ENCODE results near the gene R3HDML. TPM values are rescaled to one million over a fixed set of nuclear protein-coding genes. Genes with fewer than 3 reads are reported as not detected.

Gene R3HDML
- total and polyA plus RNA-seq, 2 of the 13 experiments (the other 11 are each of a cell fraction or from before 2014, with no cell fraction given): not detected

DNA sequence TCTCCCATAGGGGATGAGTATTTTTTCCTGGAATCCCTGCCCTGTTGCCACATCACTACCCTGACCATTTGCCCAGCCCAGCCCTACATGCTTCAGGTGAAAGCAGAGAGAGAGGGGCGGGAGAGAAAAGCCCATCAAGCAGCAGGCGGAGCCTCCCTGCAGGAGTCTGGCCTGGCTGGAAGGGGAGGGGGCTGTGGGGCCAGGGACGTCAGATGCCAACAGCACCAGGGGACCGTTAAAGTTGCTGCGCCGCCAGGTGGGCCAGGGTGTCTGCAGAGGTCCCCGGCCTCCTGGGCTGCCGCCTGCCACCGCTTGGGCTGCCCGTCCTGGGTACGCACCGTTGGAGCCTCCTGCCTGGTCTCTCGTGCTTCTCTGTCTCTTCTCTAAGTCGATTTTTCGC is 757 bp upstream of the R3HDML start (continued):
- no peak for TF ChIP-seq PRPF4 (IDR thresholded peaks at IDR 0.05; ENCODE audit: low read depth, low read length, poor library complexity, severe bottlenecking)
- no peak for TF ChIP-seq ZNF678 (CRISPR knock-in tag; IDR thresholded peaks at IDR 0.05)
- no peak for TF ChIP-seq ZNF333 (CRISPR knock-in tag; IDR thresholded peaks at IDR 0.05; ENCODE audit: borderline replicate concordance)
- no peak for TF ChIP-seq SMAD1 (CRISPR knock-in tag; IDR thresholded peaks at IDR 0.05; ENCODE audit: borderline replicate concordance, low read depth)
- TF ChIP-seq ZNF225 (CRISPR knock-in tag; IDR thresholded peaks at IDR 0.05): no peak
- TF ChIP-seq ZKSCAN8 (CRISPR knock-in tag; IDR thresholded peaks at IDR 0.05; ENCODE audit: borderline replicate concordance): no peak
- TF ChIP-seq, protein P1, sequence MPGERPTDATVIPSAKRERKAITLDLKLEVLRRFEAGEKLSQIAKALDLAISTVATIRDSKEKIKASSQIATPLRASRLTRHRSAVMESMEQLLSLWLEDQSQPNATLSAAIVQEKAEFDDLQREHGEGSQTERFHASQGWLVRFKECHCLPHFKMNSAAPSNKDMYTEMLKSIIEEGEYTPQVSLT (CRISPR knock-in tag; IDR thresholded peaks at IDR 0.05; ENCODE audit: borderline replicate concordance, low read depth): no peak
- TF ChIP-seq ZFP90 (CRISPR knock-in tag; IDR thresholded peaks at IDR 0.05; ENCODE audit: borderline replicate concordance): no peak
- no peak for TF ChIP-seq ZNF7 (CRISPR knock-in tag; IDR thresholded peaks at IDR 0.05)
- TF ChIP-seq NFE2 (CRISPR knock-in tag; IDR thresholded peaks at IDR 0.05): no peak
- TF ChIP-seq, protein P2, sequence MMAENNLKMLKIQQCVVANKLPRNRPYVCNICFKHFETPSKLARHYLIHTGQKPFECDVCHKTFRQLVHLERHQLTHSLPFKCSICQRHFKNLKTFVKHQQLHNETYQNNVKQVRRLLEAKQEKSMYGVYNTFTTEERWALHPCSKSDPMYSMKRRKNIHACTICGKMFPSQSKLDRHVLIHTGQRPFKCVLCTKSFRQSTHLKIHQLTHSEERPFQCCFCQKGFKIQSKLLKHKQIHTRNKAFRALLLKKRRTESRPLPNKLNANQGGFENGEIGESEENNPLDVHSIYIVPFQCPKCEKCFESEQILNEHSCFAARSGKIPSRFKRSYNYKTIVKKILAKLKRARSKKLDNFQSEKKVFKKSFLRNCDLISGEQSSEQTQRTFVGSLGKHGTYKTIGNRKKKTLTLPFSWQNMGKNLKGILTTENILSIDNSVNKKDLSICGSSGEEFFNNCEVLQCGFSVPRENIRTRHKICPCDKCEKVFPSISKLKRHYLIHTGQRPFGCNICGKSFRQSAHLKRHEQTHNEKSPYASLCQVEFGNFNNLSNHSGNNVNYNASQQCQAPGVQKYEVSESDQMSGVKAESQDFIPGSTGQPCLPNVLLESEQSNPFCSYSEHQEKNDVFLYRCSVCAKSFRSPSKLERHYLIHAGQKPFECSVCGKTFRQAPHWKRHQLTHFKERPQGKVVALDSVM (CRISPR knock-in tag; IDR thresholded peaks at IDR 0.05): no peak
- no peak for TF ChIP-seq CCAR2 (optimal IDR thresholded peaks at IDR 0.05; ENCODE audit: low read depth, low read length)
- no peak for TF ChIP-seq NFIC (IDR thresholded peaks at IDR 0.05; ENCODE audit: low read length)
- TF ChIP-seq, protein P3, sequence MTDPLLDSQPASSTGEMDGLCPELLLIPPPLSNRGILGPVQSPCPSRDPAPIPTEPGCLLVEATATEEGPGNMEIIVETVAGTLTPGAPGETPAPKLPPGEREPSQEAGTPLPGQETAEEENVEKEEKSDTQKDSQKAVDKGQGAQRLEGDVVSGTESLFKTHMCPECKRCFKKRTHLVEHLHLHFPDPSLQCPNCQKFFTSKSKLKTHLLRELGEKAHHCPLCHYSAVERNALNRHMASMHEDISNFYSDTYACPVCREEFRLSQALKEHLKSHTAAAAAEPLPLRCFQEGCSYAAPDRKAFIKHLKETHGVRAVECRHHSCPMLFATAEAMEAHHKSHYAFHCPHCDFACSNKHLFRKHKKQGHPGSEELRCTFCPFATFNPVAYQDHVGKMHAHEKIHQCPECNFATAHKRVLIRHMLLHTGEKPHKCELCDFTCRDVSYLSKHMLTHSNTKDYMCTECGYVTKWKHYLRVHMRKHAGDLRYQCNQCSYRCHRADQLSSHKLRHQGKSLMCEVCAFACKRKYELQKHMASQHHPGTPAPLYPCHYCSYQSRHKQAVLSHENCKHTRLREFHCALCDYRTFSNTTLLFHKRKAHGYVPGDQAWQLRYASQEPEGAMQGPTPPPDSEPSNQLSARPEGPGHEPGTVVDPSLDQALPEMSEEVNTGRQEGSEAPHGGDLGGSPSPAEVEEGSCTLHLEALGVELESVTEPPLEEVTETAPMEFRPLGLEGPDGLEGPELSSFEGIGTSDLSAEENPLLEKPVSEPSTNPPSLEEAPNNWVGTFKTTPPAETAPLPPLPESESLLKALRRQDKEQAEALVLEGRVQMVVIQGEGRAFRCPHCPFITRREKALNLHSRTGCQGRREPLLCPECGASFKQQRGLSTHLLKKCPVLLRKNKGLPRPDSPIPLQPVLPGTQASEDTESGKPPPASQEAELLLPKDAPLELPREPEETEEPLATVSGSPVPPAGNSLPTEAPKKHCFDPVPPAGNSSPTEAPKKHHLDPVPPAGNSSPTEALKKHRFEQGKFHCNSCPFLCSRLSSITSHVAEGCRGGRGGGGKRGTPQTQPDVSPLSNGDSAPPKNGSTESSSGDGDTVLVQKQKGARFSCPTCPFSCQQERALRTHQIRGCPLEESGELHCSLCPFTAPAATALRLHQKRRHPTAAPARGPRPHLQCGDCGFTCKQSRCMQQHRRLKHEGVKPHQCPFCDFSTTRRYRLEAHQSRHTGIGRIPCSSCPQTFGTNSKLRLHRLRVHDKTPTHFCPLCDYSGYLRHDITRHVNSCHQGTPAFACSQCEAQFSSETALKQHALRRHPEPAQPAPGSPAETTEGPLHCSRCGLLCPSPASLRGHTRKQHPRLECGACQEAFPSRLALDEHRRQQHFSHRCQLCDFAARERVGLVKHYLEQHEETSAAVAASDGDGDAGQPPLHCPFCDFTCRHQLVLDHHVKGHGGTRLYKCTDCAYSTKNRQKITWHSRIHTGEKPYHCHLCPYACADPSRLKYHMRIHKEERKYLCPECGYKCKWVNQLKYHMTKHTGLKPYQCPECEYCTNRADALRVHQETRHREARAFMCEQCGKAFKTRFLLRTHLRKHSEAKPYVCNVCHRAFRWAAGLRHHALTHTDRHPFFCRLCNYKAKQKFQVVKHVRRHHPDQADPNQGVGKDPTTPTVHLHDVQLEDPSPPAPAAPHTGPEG (CRISPR knock-in tag; IDR thresholded peaks at IDR 0.05): no peak
- TF ChIP-seq TCF7 (IDR thresholded peaks at IDR 0.05; ENCODE audit: low read depth): no peak
- TF ChIP-seq, protein P4, sequence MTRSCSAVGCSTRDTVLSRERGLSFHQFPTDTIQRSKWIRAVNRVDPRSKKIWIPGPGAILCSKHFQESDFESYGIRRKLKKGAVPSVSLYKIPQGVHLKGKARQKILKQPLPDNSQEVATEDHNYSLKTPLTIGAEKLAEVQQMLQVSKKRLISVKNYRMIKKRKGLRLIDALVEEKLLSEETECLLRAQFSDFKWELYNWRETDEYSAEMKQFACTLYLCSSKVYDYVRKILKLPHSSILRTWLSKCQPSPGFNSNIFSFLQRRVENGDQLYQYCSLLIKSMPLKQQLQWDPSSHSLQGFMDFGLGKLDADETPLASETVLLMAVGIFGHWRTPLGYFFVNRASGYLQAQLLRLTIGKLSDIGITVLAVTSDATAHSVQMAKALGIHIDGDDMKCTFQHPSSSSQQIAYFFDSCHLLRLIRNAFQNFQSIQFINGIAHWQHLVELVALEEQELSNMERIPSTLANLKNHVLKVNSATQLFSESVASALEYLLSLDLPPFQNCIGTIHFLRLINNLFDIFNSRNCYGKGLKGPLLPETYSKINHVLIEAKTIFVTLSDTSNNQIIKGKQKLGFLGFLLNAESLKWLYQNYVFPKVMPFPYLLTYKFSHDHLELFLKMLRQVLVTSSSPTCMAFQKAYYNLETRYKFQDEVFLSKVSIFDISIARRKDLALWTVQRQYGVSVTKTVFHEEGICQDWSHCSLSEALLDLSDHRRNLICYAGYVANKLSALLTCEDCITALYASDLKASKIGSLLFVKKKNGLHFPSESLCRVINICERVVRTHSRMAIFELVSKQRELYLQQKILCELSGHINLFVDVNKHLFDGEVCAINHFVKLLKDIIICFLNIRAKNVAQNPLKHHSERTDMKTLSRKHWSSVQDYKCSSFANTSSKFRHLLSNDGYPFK (CRISPR knock-in tag; IDR thresholded peaks at IDR 0.05; ENCODE audit: borderline replicate concordance): no peak

Data from HepG2 (cell line).